ENCODE data around the gene ZBTB46.

DNA sequence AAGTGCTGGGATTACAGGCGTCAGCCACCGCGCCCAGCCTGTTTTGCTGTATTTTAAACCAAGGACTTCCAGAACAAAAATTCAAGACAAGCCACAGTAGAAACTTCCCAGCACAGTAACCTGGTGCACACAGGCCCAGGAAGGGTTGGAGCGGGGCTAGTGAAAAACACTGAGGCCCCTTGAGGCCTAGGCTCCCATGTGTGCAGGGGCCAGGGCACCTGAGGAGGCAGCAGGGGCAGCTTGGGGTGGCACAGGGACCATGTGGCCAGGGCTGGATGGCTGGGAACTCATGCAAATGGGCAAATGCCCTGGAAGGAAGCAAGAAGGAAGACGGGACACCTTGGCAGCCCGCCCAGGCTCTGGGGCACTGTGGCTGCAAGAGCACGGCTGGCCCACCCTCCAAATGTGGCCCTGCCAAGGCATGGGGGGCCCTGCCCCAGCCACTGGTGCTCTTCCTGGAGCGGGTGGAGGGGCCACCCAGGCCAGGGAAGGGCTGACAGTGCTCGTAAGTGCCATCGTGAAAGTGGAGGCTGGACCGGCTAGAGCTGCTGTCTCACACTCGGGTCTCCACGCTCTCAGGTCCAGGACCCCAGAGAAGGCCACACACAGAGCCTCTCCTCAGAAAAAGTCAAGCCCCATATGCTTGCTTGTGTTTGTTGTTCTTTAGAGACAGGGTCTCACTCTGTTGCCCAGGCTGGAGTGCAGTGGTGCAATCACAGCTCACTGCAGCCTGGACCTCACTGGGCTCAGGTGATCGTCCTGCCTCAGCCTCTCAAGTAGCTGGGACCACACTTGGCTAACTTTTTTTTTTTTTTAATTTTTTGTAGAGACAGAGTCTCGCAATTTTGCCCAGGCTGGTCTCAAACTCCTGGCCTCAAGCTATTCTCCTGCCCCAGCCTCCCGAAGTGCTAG lies 81.2 kb downstream of the ZBTB46 start:
- TF ChIP-seq, protein P1, sequence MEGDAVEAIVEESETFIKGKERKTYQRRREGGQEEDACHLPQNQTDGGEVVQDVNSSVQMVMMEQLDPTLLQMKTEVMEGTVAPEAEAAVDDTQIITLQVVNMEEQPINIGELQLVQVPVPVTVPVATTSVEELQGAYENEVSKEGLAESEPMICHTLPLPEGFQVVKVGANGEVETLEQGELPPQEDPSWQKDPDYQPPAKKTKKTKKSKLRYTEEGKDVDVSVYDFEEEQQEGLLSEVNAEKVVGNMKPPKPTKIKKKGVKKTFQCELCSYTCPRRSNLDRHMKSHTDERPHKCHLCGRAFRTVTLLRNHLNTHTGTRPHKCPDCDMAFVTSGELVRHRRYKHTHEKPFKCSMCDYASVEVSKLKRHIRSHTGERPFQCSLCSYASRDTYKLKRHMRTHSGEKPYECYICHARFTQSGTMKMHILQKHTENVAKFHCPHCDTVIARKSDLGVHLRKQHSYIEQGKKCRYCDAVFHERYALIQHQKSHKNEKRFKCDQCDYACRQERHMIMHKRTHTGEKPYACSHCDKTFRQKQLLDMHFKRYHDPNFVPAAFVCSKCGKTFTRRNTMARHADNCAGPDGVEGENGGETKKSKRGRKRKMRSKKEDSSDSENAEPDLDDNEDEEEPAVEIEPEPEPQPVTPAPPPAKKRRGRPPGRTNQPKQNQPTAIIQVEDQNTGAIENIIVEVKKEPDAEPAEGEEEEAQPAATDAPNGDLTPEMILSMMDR (IDR thresholded peaks at IDR 0.05; ENCODE audit: borderline replicate concordance, extremely low read depth, low read length, poor library complexity, severe bottlenecking): no peak
- TF ChIP-seq EZH2 (IDR thresholded peaks at IDR 0.05; ENCODE audit: borderline replicate concordance, low read depth, low read length, severe bottlenecking): no peak

All from DND-41 (cell line).